ENCODE results near the gene WDR19.
"Not testable (repeated sequence)": the region's sequence is repeated elsewhere in the genome, so short reads cannot be mapped to it uniquely, and the experiment has no call there.

Gene WDR19

DNA sequence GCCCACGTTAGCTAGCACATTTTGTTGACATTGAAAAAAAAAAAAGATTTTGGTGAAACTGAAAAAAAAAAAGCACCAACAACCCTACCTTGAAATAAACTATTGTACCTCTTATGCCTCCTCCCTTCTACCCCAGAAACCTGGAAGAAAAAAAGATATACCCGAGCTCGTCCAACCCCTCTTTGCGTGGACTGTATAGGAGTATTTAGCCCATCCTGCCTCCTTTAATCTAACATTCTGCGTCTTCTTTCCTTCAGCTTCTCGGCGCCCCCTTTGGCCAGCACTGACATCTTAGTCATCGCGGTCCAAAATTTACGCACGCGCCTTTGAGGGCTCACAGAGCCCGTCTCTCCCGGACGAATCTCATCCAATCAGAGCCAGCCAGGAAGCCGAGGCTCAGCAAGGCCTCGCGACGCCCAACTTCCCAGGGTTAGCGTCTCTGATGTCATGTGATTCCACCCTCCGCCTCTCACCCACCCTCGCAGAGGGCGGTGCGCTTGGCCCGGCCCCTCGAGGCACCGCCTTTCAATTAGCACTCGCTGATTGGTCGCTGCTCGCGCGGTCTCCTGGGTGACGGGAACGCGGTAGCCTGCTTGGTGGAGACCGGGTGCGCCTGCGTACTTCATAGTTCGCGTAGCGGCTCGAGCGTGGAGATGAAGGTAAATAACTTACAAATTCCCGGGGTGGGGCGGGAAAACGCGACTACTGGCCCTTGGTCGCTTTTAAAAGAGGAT lies at the start of gene WDR19:
Gene WDR19, plus strand, starts transcription at position 625 of the 734 bp plus-strand sequence. Its CDS starts 29 bp downstream, at position 654.
- DNase-seq (ENCODE audit: low read depth, low spot score): peak; percentile 99

- DNase-seq (ENCODE audit: low read depth, low spot score): no peak
Observed at GRCh38 chr4:39133623-39134022, 48.7 kb upstream of the WDR19 start.

GRCh38 chr4:39134683-39135306 lies 47.5 kb upstream of the WDR19 start:
- DNase-seq (ENCODE audit: low read depth, low spot score): no peak

GRCh38 chr4:39138227-39138626 lies 44.1 kb upstream of the WDR19 start:
- DNase-seq (ENCODE audit: low read depth, low spot score): not testable (repeated sequence)

DNA sequence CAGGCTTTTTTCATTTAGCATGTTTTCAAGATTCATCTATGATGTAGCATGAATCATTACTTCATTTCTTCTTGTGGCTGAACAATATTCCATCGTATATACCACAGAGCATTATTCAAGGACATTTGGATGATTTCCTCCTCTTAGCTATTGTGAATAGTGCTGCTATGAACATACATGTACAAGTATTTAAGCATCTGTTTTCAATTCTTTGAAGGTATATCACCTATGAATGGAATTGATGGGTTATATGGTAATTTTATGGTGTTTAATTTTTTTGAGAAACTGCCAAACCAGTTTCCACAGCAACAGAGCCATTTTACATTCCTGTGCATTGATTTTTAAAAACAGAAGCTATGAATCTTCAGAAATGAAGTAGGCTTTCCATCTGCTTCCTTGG lies 36.1 kb upstream of the WDR19 start:
- DNase-seq (ENCODE audit: low read depth, low spot score): no peak

DNA sequence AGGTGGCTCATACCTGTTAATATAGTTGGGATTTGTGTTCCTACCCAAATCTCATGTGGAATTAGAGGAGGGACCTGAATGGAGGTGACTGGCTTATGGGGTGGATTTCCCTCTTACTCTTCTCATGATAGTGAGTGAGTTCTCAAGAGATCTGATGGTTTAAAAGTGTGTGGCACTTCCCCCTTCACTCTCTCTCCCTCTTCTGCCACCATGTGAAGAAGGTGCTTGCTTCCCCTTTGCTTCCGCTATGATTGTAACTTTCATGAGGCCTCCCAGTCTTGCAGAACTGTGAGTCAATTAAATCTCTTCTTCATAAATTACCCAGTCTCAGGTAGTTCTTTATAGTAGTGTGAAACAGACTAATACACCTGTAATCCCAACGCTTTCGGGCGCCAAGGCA lies 28.3 kb upstream of the WDR19 start:
- no peak for DNase-seq (ENCODE audit: low read depth, low spot score)

DNA sequence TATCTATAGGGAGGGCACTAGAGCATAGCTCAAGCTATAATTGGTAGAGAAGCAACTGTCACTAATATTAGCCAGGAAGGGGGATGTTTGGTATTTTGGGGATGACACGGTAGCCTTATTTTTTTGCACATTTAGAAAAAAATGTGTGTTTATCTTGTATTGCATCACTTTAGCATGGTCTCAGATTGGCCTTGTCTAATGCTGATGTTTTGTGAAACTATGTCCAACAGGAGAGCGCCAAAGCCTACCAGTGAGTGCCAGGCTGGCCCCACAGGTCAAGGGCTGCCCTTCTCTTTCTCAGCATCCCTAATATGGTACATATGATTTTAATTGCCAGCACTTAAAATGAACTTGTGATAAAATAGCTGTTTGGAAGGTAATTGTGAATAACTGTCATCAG lies 24.8 kb upstream of the WDR19 start:
- no peak for DNase-seq (ENCODE audit: low read depth, low spot score)

GRCh38 chr4:39166177-39166576 lies 16.2 kb upstream of the WDR19 start:
- no peak for DNase-seq (ENCODE audit: low read depth, low spot score)

DNA sequence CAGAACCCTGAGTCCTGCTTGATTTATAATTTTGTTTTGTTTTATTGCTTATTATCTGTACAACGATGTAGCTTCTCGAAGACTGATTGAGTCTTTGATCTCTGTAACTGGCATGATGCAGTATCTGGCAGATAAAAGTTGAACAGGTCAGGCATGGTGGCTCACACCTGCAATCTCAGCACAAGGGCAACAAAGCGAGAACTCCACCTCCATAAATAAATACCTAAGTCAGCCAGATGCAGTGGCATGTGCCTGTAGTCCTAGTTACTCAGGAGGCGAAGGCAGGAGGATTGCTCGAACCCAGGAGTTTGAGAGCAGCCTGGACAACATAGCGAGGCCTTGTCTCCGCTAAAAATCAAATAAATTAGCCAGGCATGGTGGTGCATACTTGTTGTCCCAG lies 15.7 kb upstream of the WDR19 start:
- no peak for DNase-seq (ENCODE audit: low read depth, low spot score)

GRCh38 chr4:39169426-39169825 lies 12.9 kb upstream of the WDR19 start:
- no peak for DNase-seq (ENCODE audit: low read depth, low spot score)

DNA sequence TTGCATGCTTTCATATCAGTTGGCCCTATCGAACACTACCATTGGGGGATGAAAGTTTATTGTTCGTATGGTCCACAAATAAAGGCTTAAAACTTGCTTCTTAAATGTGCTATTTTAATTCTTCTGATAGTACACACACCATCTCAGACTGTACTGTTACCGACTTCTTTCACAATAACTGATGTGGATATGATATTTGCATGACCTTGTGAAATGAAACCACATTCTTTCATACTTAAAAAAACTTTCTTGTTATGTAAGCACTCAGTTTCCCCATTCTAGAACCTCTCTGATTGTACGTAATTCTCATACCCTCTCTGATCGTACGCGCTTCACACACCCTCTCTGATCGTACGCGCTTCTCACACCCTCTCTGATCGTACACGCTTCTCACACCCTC lies 12.0 kb upstream of the WDR19 start:
- DNase-seq (ENCODE audit: low read depth, low spot score): no peak

DNA sequence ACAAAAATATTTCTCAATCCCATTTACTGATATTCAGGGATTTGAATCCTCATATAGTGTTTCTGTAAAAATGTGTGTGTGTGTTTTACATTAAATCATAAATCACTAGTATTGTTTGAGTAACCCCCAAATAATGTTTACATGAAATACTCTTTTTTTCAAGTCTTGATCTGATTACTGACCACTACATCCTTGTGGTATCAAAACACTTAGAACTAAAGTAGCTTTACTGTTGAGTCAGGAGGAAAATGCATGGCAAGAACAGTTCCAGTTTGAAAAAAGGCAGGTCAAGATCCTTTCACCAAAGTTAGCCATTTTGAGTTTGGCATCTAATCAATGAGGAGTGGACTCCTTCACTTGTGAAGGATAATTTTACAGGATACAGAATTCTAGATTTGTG lies 3.6 kb upstream of the WDR19 start:
- no peak for DNase-seq (ENCODE audit: low read depth, low spot score)

DNA sequence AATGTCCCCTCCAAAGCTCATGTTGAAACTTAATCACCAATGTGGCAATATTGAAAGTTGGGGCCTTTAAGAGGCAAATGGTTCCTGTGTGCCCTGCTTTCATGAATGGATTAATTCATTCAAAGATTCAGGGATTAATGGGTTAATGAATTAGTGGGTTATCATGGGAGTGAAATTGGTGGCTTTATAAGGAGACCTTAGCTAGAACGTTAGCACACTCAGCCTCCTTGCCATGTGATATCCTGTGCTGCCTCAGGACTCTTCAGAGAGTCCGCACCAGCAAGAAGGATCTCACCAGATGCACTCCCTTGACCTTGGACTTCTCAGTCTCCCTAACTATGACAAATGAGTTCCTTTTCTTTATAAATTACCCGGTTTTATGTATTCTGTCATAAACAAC lies 2.6 kb upstream of the WDR19 start:
- DNase-seq (ENCODE audit: low read depth, low spot score): no peak

DNA sequence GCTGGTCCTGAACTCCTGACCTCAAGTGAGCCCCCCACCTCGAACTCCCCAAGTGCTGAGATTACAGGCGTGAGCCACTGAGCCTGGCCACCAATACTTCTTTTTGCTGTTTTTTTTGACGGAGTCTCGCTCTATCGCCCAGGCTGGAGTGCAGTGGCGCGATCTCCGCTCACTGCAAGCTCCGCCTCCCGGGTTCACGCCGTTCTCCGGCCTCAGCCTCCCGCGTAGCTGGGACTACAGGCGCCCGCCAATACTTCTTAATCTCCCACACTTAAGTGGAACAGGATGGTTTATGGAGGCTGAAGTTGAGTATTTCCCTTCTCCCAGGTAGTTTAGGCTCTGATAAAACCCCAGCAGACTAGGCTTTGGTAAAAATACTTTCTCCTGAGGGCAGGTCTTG lies 1.7 kb upstream of the WDR19 start:
- not testable (repeated sequence) for DNase-seq (ENCODE audit: low read depth, low spot score)

- no peak for DNase-seq (ENCODE audit: low read depth, low spot score)
Observed at GRCh38 chr4:39181520-39181904, 817 bp upstream of the WDR19 start.

GRCh38 chr4:39201963-39202362 lies 19.6 kb downstream of the WDR19 start:
- no peak for DNase-seq (ENCODE audit: low read depth, low spot score)

DNA sequence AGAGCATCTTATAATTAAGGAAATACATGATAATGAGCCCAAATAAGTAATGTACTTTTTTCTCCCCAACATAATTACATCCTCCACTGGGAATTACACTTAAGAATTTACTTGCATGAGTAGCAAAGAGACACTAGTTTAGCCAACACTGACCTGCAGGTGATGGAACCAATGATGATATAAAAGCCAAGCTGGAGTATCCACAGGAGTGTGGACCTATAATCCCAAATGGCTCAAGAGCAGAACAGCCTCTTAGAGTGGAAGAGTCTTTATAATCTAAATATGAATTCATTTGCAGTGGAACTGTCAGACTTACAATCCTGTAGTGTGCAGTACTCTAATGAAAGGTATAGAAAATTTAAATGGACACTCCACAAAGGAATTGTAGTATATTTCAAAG lies 22.2 kb downstream of the WDR19 start:
- DNase-seq (ENCODE audit: low read depth, low spot score): no peak

GRCh38 chr4:39205000-39205399 lies 22.7 kb downstream of the WDR19 start:
- DNase-seq (ENCODE audit: low read depth, low spot score): no peak

- no peak for DNase-seq (ENCODE audit: low read depth, low spot score)
Observed at GRCh38 chr4:39205476-39205875, 23.1 kb downstream of the WDR19 start.

DNA sequence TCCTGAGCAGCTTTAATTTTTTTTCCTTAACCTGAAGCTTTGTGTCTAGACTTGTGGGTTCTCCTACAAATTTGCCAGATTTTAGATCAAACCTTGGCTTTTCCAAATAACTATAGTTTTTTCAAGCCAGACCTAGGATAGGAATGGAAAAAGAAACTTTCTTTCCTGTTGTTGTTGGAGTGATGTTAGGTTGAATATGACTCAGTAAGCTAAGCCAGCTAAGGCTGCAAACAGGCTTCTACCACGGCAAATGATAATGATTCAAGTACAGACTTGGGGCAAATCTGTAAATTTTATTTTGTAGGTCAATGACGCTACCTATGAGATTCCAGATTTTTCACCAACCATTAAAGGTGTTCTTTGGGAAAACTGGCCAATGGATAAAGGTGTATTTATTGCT lies 45.6 kb downstream of the WDR19 start:
- DNase-seq (ENCODE audit: low read depth, low spot score): no peak

DNA sequence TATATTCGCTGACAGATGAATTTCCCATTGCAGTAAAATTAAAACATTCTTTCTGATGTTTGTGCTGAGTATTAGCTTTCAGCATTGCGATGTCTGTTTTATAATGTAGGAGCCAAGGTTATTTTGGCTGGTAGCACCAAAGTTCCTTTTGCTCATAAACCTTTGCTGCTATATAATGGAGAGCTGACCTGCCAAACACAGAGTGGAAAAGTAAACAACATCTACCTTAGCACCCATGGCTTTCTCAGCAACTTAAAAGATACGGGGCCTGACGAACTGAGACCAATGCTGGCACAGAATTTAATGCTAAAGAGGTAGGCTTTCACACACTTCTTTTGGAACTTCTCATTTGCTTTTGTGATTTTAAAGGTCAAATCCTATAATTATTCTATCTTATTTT lies 46.0 kb downstream of the WDR19 start:
- no peak for DNase-seq (ENCODE audit: low read depth, low spot score)

DNA sequence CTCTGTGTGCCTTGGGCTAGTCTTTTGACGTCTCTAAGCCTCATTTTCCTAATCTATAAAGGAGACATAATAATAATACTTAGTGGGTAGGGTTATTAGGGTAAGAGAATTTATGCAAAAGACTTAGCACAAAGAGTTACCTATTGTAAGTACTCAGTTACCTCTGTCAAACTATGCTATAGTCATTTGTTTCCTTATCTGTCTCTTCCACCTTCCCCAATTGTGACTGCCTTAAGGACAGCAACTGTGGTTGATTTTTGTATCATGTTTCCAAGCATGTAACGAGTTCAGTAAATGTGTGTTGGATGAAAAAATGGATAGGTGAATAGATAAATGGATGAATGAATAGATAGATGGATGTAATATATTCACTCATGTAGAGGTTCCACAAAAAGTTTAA lies 48.1 kb downstream of the WDR19 start:
- no peak for DNase-seq (ENCODE audit: low read depth, low spot score)

DNA sequence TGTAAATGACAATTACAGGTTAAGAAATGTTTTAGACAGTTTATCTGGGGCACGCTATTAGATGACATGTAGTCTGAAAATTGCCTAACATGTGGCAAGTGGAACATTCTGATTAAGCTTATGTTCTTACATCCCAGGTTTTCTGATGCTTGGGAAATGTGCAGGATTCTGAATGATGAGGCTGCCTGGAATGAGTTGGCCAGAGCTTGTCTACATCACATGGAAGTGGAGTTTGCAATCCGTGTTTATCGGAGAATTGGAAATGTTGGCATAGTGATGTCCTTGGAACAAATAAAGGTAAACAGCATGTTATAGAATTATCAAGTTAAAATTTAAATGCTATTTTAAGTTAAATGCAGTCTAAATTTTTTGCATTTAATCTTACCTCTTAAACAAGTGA lies 49.3 kb downstream of the WDR19 start:
- no peak for DNase-seq (ENCODE audit: low read depth, low spot score)

DNA sequence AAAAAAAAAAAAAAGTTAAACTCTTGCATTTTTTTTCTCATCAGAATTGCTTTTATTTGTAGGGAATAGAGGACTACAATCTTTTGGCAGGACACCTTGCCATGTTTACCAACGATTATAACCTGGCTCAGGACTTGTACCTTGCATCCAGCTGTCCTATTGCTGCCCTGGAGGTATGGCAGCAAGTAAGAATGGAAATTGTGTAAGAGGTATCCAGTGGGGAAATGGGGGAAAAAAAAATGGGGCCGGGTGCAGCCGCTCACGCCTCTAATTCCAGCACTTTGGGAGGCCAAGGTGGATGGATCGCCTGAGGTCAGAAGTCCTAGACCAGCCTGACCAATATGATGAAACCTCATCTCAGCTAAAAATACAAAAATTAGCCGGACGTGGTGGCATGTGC lies 49.8 kb downstream of the WDR19 start:
- DNase-seq (ENCODE audit: low read depth, low spot score): no peak
